K562 (cell line): Measurements from ENCODE around the gene ZNRF3. TPM values are rescaled to one million over a fixed set of nuclear protein-coding genes. Genes with fewer than 3 reads are reported as not detected.

ENCODE experiments used
- ATAC-seq: fragments of 200-7000 bp; cut with Tn5 transposase; 3 replicates; pipeline ENCODE4 v1.9.1; 2020; ENCODE audit warnings: moderate library complexity
- BruUV-seq: library from RNA; stranded (reverse); fragments of 400-500 nt; replicated peaks from 2 replicates; lab custom pipeline; 2021; lab: Mats Ljungman, UMichigan
- CTCF ChIA-PET: fragments of 300-600 bp; formaldehyde crosslinking; extraction: SDS; loops from one replicate; lab custom pipeline; 2021; ENCODE audit warnings: low intra/inter-chr PET ratio; lab: Yijun Ruan, JAX
- POLR2A ChIA-PET: fragments of 300-600, 350-650 bp; sonication (Branson Sonifier 250); formaldehyde crosslinking; extraction: SDS; loops from one replicate; lab custom pipeline; 2021; ENCODE audit warnings: antibody characterized with exemption, inconsistent platforms; lab: Yijun Ruan, JAX
- DNase-seq, 4 experiments: peaks; one replicate each; pipeline versions ENCODE4 v3.0.0 to v3.0.0-alpha.2; 2011 to 2018; ENCODE audit warnings: low spot score in 3 of 4, mixed read lengths in 3 of 4; ENCODE audit errors: extremely low read depth in 1 of 4
- FAIRE-seq: peaks from 2 replicates; lab custom pipeline; 2011; peaks lifted over from hg19 to GRCh38; lab: Jason Lieb, UNC
- H2AFZ ChIP-seq: 2 replicates; pipeline ENCODE4 v1.6.0; 2011; ENCODE audit warnings: low read depth, low read length, control low read depth, inconsistent platforms
- H3K27ac ChIP-seq: fragments of 200-600 bp; 3 replicates; pipeline ENCODE4 v1.8.0; 2011; ENCODE audit warnings: low read depth, mild to moderate bottlenecking, control low read depth, inconsistent platforms, low read length, moderate library complexity, mixed read lengths; ENCODE audit errors: extremely low read depth
- H3K27me3 ChIP-seq, 2 experiments: fragments of 300-600 bp in 1 of 2; 2 replicates in 1 of 2; 3 replicates in 1 of 2; pipeline versions ENCODE4 v1.6.0 to v1.8.0; 2011; ENCODE audit warnings: inconsistent platforms in 2 of 2, low read length in 2 of 2, mild to moderate bottlenecking in 1 of 2, mixed read lengths in 1 of 2, moderate library complexity in 1 of 2; ENCODE audit not compliant: control insufficient read depth in 2 of 2, insufficient read depth in 2 of 2
- H3K36me3 ChIP-seq: fragments of 300-600 bp; 3 replicates; pipeline ENCODE4 v1.8.0; 2011; ENCODE audit warnings: mild to moderate bottlenecking, low read length, inconsistent platforms; ENCODE audit not compliant: control insufficient read depth, insufficient read depth
- H3K4me1 ChIP-seq, 2 experiments: fragments of 200-600 bp in 1 of 2; replicated peaks in 1 of 2; 2 replicates in 1 of 2; 3 replicates in 1 of 2; pipeline versions ENCODE4 v1.5.1 to v1.8.0; 2011; ENCODE audit warnings: inconsistent platforms in 2 of 2, low read length in 2 of 2, mild to moderate bottlenecking in 1 of 2, mixed read lengths in 1 of 2, moderate library complexity in 1 of 2; ENCODE audit not compliant: control insufficient read depth in 2 of 2, insufficient read depth in 2 of 2
- H3K4me2 ChIP-seq: 2 replicates; pipeline ENCODE4 v1.6.1; 2011; ENCODE audit warnings: low read length, control low read depth, inconsistent platforms, mixed read lengths; ENCODE audit not compliant: insufficient read depth
- H3K4me3 ChIP-seq: fragments of 200-600 bp; sonication (generic), shearing (Covaris generic); 2 replicates; pipeline ENCODE4 v1.5.1; 2016; ENCODE audit warnings: control low read depth, inconsistent platforms
- H3K79me2 ChIP-seq: fragments of 200-600 bp; 3 replicates; pipeline ENCODE4 v1.8.0; 2011; ENCODE audit warnings: low read length, inconsistent platforms; ENCODE audit not compliant: control insufficient read depth, insufficient read depth
- H3K9ac ChIP-seq, 2 experiments: 2 replicates each; pipeline versions ENCODE4 v1.6.0 to v1.6.1; 2011; ENCODE audit warnings: low read depth in 2 of 2, low read length in 2 of 2, control low read depth in 1 of 2, inconsistent platforms in 1 of 2, mild to moderate bottlenecking in 1 of 2, mixed read lengths in 1 of 2; ENCODE audit not compliant: insufficient read depth in 1 of 2
- H3K9me1 ChIP-seq: one replicate; pipeline ENCODE4 v1.6.0; 2011; ENCODE audit warnings: inconsistent platforms, mild to moderate bottlenecking, low read length, moderate library complexity; ENCODE audit not compliant: control insufficient read depth, insufficient read depth
- H3K9me3 ChIP-seq: replicated peaks from 2 replicates; pipeline ENCODE4 v1.5.1; 2011; ENCODE audit warnings: low read depth, low read length, inconsistent platforms; ENCODE audit not compliant: control insufficient read depth, insufficient read depth
- H4K20me1 ChIP-seq: replicated peaks from 2 replicates; pipeline ENCODE4 v1.6.1; 2011; ENCODE audit warnings: low read length, inconsistent platforms, mixed read lengths; ENCODE audit not compliant: control insufficient read depth, insufficient read depth
- CXXC5 ChIP-seq: fragments of 250-450 bp; sonication (Bioruptor Pico); IDR thresholded peaks from 2 replicates; pipeline ENCODE4 v1.8.0; 2022; ENCODE audit warnings: inconsistent platforms, mild to moderate bottlenecking, moderate library complexity
- EP400 ChIP-seq: fragments of 450-650 bp; IDR thresholded peaks from 2 replicates; pipeline ENCODE4 v1.6.1; 2017; ENCODE audit warnings: antibody characterized with exemption, mild to moderate bottlenecking, moderate library complexity
- KLF6 ChIP-seq: fragments of 250-450 bp; sonication (Bioruptor Pico); IDR thresholded peaks from 2 replicates; pipeline ENCODE4 v1.4.0; 2020; ENCODE audit warnings: mild to moderate bottlenecking, moderate library complexity, borderline replicate concordance
- MCM3 ChIP-seq: fragments of 450-650 bp; IDR thresholded peaks from 2 replicates; pipeline ENCODE4 v1.6.1; 2016
- MECOM ChIP-seq: fragments of 250-450 bp; sonication (Bioruptor Pico); IDR thresholded peaks from 2 replicates; pipeline ENCODE4 v1.8.0; 2022; ENCODE audit warnings: inconsistent platforms
- NFIC ChIP-seq: fragments of 450-650 bp; IDR thresholded peaks from 2 replicates; pipeline ENCODE4 v1.6.1; 2017; ENCODE audit warnings: mild to moderate bottlenecking, inconsistent platforms
- POLR2G ChIP-seq: fragments of 200-400 bp; formaldehyde crosslinking; IDR thresholded peaks from 2 replicates; pipeline ENCODE4 v1.6.1; 2017; ENCODE audit warnings: low read depth, mild to moderate bottlenecking, antibody characterized with exemption, low read length, moderate library complexity
- SMARCA5 ChIP-seq: fragments of 450-650 bp; IDR thresholded peaks from 2 replicates; pipeline ENCODE4 v1.6.1; 2016
- STAT5A ChIP-seq: IDR thresholded peaks from 2 replicates; pipeline ENCODE4 v1.6.1; 2012; ENCODE audit warnings: low read length, inconsistent platforms, borderline replicate concordance
- ZNF586 ChIP-seq: fragments of 450-650 bp; formaldehyde crosslinking; conservative IDR thresholded peaks from 2 replicates; pipeline ENCODE4 v1.4.0; 2020; ENCODE audit warnings: mild to moderate bottlenecking, moderate library complexity
- ZNF830 ChIP-seq: fragments of 250-450 bp; sonication (Bioruptor Pico); IDR thresholded peaks from 2 replicates; pipeline ENCODE4 v1.5.0; 2021; ENCODE audit warnings: mild to moderate bottlenecking
- WGBS: fragments of 100-300 bp; shearing (Covaris generic); methylation state at CpG from one replicate; pipeline ENCODE4 v1.1.6; 2016; ENCODE audit warnings: low coverage, mixed read lengths; ENCODE audit not compliant: insufficient coverage; ENCODE audit errors: missing lambda C conversion rate; 5-methylcytosine and 5-hydroxymethylcytosine counted together
- in situ Hi-C: fragments of 300-500 bp; cut with MboI; formaldehyde crosslinking; loops from 4 replicates; pipeline ENCODE4 v1.15.0; 2018; ENCODE audit warnings: inconsistent platforms, mixed read lengths
- intact Hi-C: fragments of 100-400 bp; cut with micrococcal nuclease; formaldehyde crosslinking; loops from 2 replicates; pipeline ENCODE4 v1.14.2; 2022
- polyA plus RNA-seq, 8 experiments: library from polyadenylated mRNA; depleted of rRNA in 4 of 8; stranded (reverse) in 5 of 8; unstranded in 3 of 8; fragments of >200 nt; fragmentation: Nextera tagmentation in 2 of 8; fragmentation: Illumina TruSeq in 1 of 8; extraction: Ambion mirVana in 2 of 8; extraction: Trizol in 1 of 8; gene quantifications; 2 replicates each; pipeline versions ENCODE4 v1.2.1 to v1.2.3, GENCODE V29; 2011 to 2014; ENCODE audit warnings: inconsistent platforms in 1 of 8, missing spikeins in 1 of 8
- total RNA-seq, 7 experiments: library from RNA; depleted of rRNA in 6 of 7; stranded (reverse); fragments of >200 nt in 6 of 7; fragmentation: Illumina TruSeq in 2 of 7; extraction: Trizol in 2 of 7; gene quantifications; 2 replicates each; pipeline versions ENCODE4 v1.2.1 to v1.2.3, GENCODE V29; 2011 to 2021; ENCODE audit warnings: low replicate concordance in 1 of 7
- TF ChIP-seq, protein P1 (sequence below): fragments of 250-450 bp; sonication (Bioruptor Pico); IDR thresholded peaks from 2 replicates; pipeline ENCODE4 v1.8.0; 2022; ENCODE audit warnings: moderate library complexity, mild to moderate bottlenecking, inconsistent platforms
- TF ChIP-seq, protein P2 (sequence below), 2 experiments: IDR thresholded peaks; 2 replicates each; pipeline ENCODE4 v1.6.1; 2012; ENCODE audit warnings: improper control_type of control experiment in 2 of 2, low read depth in 2 of 2, low read length in 2 of 2, borderline replicate concordance in 1 of 2
- TF ChIP-seq, protein P3 (sequence below): fragments of 200-800 bp; sonication (Bioruptor generic); IDR thresholded peaks from 2 replicates; pipeline ENCODE4 v1.6.1; 2017; ENCODE audit warnings: missing genetic modification characterization, missing compliant biosample characterization

Gene ZNRF3
- total and polyA plus RNA-seq, 9 of the 15 experiments (the other 6 are each of a cell fraction or from before 2014, with no cell fraction given), result 0.41 to 5.9 (median 1.7) TPM

GRCh38 chr22:29011240-29012100, 128.1 kb downstream of the ZNRF3 start:
- POLR2A ChIA-PET, result interaction anchor here (0.6 kb wide), 1 partner anchor 13 kb away, joined by 3 read pairs; no protein-coding TSS in a partner anchor
- FAIRE-seq (no peak), DNase-seq (no peak), ATAC-seq (no peak)
- Histone ChIP-seq H3K9me1 (no peaks in the 10 kb centered on the region), H3K4me3 (no peak overlapping the region), H3K27ac (no peak overlapping the region), H3K79me2 (no peaks in the 10 kb centered on the region; the same call in 2 of the 3 replicates), H3K9ac (no peak overlapping the region), H2AFZ (no peak overlapping the region), H3K9me3 (no peaks in the 10 kb centered on the region), H3K36me3 (no peaks in the 10 kb centered on the region), H4K20me1 (no peaks in the 10 kb centered on the region), H3K4me1 (no peaks in the 10 kb centered on the region), H3K4me2 (no peak overlapping the region), H3K27me3 (no peaks in the 10 kb centered on the region)
- intact Hi-C loops, result no loop called here
- BruUV-seq, result no TSS peak
- TF ChIP-seq, protein P1, sequence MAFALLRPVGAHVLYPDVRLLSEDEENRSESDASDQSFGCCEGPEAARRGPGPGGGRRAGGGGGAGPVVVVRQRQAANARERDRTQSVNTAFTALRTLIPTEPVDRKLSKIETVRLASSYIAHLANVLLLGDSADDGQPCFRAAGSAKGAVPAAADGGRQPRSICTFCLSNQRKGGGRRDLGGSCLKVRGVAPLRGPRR (CRISPR knock-in tag), result no peak
- no peak for TF ChIP-seq SMARCA5
- no peak for TF ChIP-seq POLR2G
- no peak for TF ChIP-seq NFIC
- TF ChIP-seq MECOM (CRISPR knock-in tag), result no peak
- no peak for TF ChIP-seq EP400
- no peak for TF ChIP-seq MCM3
- no peak for TF ChIP-seq CXXC5 (CRISPR knock-in tag)
- no peak for TF ChIP-seq STAT5A
- TF ChIP-seq, protein P2, sequence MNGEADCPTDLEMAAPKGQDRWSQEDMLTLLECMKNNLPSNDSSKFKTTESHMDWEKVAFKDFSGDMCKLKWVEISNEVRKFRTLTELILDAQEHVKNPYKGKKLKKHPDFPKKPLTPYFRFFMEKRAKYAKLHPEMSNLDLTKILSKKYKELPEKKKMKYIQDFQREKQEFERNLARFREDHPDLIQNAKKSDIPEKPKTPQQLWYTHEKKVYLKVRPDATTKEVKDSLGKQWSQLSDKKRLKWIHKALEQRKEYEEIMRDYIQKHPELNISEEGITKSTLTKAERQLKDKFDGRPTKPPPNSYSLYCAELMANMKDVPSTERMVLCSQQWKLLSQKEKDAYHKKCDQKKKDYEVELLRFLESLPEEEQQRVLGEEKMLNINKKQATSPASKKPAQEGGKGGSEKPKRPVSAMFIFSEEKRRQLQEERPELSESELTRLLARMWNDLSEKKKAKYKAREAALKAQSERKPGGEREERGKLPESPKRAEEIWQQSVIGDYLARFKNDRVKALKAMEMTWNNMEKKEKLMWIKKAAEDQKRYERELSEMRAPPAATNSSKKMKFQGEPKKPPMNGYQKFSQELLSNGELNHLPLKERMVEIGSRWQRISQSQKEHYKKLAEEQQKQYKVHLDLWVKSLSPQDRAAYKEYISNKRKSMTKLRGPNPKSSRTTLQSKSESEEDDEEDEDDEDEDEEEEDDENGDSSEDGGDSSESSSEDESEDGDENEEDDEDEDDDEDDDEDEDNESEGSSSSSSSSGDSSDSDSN (IDR thresholded peaks at IDR 0.05; ENCODE audit: borderline replicate concordance in 1 of 2, low read depth in 2 of 2, low read length in 2 of 2), result no peak
- TF ChIP-seq ZNF586 (CRISPR knock-in tag), result no peak
- TF ChIP-seq, protein P3, sequence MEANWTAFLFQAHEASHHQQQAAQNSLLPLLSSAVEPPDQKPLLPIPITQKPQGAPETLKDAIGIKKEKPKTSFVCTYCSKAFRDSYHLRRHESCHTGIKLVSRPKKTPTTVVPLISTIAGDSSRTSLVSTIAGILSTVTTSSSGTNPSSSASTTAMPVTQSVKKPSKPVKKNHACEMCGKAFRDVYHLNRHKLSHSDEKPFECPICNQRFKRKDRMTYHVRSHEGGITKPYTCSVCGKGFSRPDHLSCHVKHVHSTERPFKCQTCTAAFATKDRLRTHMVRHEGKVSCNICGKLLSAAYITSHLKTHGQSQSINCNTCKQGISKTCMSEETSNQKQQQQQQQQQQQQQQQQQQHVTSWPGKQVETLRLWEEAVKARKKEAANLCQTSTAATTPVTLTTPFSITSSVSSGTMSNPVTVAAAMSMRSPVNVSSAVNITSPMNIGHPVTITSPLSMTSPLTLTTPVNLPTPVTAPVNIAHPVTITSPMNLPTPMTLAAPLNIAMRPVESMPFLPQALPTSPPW, result no peak
- TF ChIP-seq KLF6 (CRISPR knock-in tag), result no peak
- TF ChIP-seq ZNF830 (CRISPR knock-in tag), result no peak
- CTCF ChIA-PET, result no interaction called here
- in situ Hi-C loops, result no loop called here
- 91% methylated on average over 13 of the region's 14 CpGs for WGBS
